ENCODE data around the gene TNS1.

The TNS1 gene

GRCh38 chr2:217783243-217783642 lies 219.6 kb downstream of the TNS1 start:
- no peak overlapping the region for H3K27ac ChIP-seq (replicated peaks)
- no peak for TF ChIP-seq SPI1 (IDR thresholded peaks at IDR 0.05; ENCODE audit: borderline replicate concordance, low read depth)
- no peak for TF ChIP-seq POLR2AphosphoS5 (IDR thresholded peaks at IDR 0.05; ENCODE audit: low read depth)
- no peak for TF ChIP-seq GABPA (IDR thresholded peaks at IDR 0.05; ENCODE audit: low read depth)
- no peak for TF ChIP-seq REST (IDR thresholded peaks at IDR 0.05; ENCODE audit: insufficient replicate concordance, low read depth)
- no peak for TF ChIP-seq CTCF (IDR thresholded peaks at IDR 0.05; ENCODE audit: insufficient read depth, low read length)
- no peak overlapping the region for H3K4me3 ChIP-seq (replicated peaks; ENCODE audit: insufficient read depth, low read length)
- DNase-seq (ENCODE audit: low read depth in 1 of 2, low spot score in 1 of 2) = no peak
- no peaks in the 10 kb centered on the region for H3K27me3 ChIP-seq (ENCODE audit: insufficient read depth, poor library complexity, severe bottlenecking)

GRCh38 chr2:217777906-217778305 lies 224.9 kb downstream of the TNS1 start:
- no peak overlapping the region for H3K4me3 ChIP-seq (replicated peaks; ENCODE audit: insufficient read depth, low read length)
- H3K27ac ChIP-seq (replicated peaks) = no peak overlapping the region
- TF ChIP-seq POLR2AphosphoS5 (IDR thresholded peaks at IDR 0.05; ENCODE audit: low read depth) (no peak), CTCF (IDR thresholded peaks at IDR 0.05; ENCODE audit: insufficient read depth, low read length) (no peak), SPI1 (IDR thresholded peaks at IDR 0.05; ENCODE audit: borderline replicate concordance, low read depth) (no peak), GABPA (IDR thresholded peaks at IDR 0.05; ENCODE audit: low read depth) (no peak), REST (IDR thresholded peaks at IDR 0.05; ENCODE audit: insufficient replicate concordance, low read depth) (no peak)
- no peak for DNase-seq (ENCODE audit: low read depth in 1 of 2, low spot score in 1 of 2)
- no peaks in the 10 kb centered on the region for H3K27me3 ChIP-seq (ENCODE audit: insufficient read depth, poor library complexity, severe bottlenecking)

- TF ChIP-seq CTCF (IDR thresholded peaks at IDR 0.05; ENCODE audit: insufficient read depth, low read length) (no peak), POLR2AphosphoS5 (IDR thresholded peaks at IDR 0.05; ENCODE audit: low read depth) (no peak), SPI1 (IDR thresholded peaks at IDR 0.05; ENCODE audit: borderline replicate concordance, low read depth) (no peak), REST (IDR thresholded peaks at IDR 0.05; ENCODE audit: insufficient replicate concordance, low read depth) (no peak), GABPA (IDR thresholded peaks at IDR 0.05; ENCODE audit: low read depth) (no peak)
- Histone ChIP-seq H3K27ac (replicated peaks) (no peak overlapping the region), H3K27me3 (ENCODE audit: insufficient read depth, poor library complexity, severe bottlenecking) (no peaks in the 10 kb centered on the region), H3K4me3 (replicated peaks; ENCODE audit: insufficient read depth, low read length) (no peak overlapping the region)
- no peak for DNase-seq (ENCODE audit: low read depth in 1 of 2, low spot score in 1 of 2)
These were observed 226.2 kb downstream of the TNS1 start for GRCh38 chr2:217776631-217777030.
